ENCODE measurements around the gene WASHC4. TPM values are rescaled to one million over a fixed set of nuclear protein-coding genes. Genes with fewer than 3 reads are reported as not detected.
"Not testable (repeated sequence)": the region's sequence is repeated elsewhere in the genome, so short reads cannot be mapped to it uniquely, and the experiment has no call there.

WASHC4 gene
- total and polyA plus RNA-seq, 11 donors, result 9.3 to 42.9 (median 23.2) TPM

- Histone ChIP-seq H3K27ac (no peak overlapping the region), H3K36me3 (peaks cover 0 to 76% (median 58%) of the 10 kb centered on the region in 9 donors), H3K4me3 (no peak overlapping the region), H3K4me1 (no peaks in the 10 kb centered on the region), H3K9me3 (peaks cover 0 to 18% (median 0%) of the 10 kb centered on the region in 12 donors), H3K27me3 (no peaks in the 10 kb centered on the region)
- 89 to 94% (median 90%) methylated on average over 4 of the region's 4 CpGs for WGBS, 4 donors
- TF ChIP-seq CTCF (IDR thresholded peaks at IDR 0.05) (no peak), POLR2A (IDR thresholded peaks at IDR 0.05) (no peak)
- intact Hi-C loops (cut with DNase I), result loop anchor here in 1 of 10 donors (10.0 kb wide), 1 partner anchor 208 kb away; no protein-coding TSS in a partner anchor
- DNase-seq (no peak), ATAC-seq (no peak)
Measured at GRCh38 chr12:105177208-105177607, 69.7 kb downstream of the WASHC4 start.

GRCh38 chr12:105179114-105179513 is 71.6 kb downstream of the WASHC4 start:
- peaks cover 0 to 80% (median 46%) of the 10 kb centered on the region in 9 donors for H3K36me3 ChIP-seq
- H3K4me3 ChIP-seq, DNase-seq, H3K4me1 ChIP-seq, H3K27me3 ChIP-seq, H3K27ac ChIP-seq, ATAC-seq: not testable (repeated sequence)
- 89 to 100% (median 98%) methylated on average over 1 of the region's 1 CpG for WGBS, 4 donors
- intact Hi-C loops (cut with DNase I), result loop anchor here in 1 of 10 donors (10.0 kb wide), 1 partner anchor 206 kb away; no protein-coding TSS in a partner anchor
- H3K9me3 ChIP-seq, result peaks cover 0 to 23% (median 0%) of the 10 kb centered on the region in 12 donors

- 84 to 98% (median 92%) methylated on average over 4 of the region's 4 CpGs for WGBS, 4 donors
- intact Hi-C loops (cut with DNase I); H3K4me1 ChIP-seq; H3K27ac ChIP-seq; H3K4me3 ChIP-seq; H3K27me3 ChIP-seq; ATAC-seq; DNase-seq: not testable (repeated sequence)
- H3K9me3 ChIP-seq, result peaks cover 0 to 23% (median 0%) of the 10 kb centered on the region in 12 donors
- H3K36me3 ChIP-seq, result peaks cover 0 to 84% (median 49%) of the 10 kb centered on the region in 9 donors
Measured at GRCh38 chr12:105183406-105183805, 75.9 kb downstream of the WASHC4 start.

GRCh38 chr12:105183976-105184375 is 76.4 kb downstream of the WASHC4 start:
- H3K27me3 ChIP-seq; intact Hi-C loops (cut with DNase I); H3K4me3 ChIP-seq; ATAC-seq; H3K27ac ChIP-seq; DNase-seq; H3K4me1 ChIP-seq: not testable (repeated sequence)
- Histone ChIP-seq H3K9me3 (peaks cover 0 to 23% (median 0%) of the 10 kb centered on the region in 12 donors), H3K36me3 (peaks cover 0 to 84% (median 54%) of the 10 kb centered on the region in 9 donors)
- 86 to 99% (median 98%) methylated on average over 5 of the region's 5 CpGs for WGBS, 4 donors

GRCh38 chr12:105189293-105189692 is 81.8 kb downstream of the WASHC4 start:
- Histone ChIP-seq H3K27me3 (no peaks in the 10 kb centered on the region), H3K27ac (no peak overlapping the region)

More at GRCh38 chr12:105189293-105189692, 81.8 kb downstream of the WASHC4 start:
- Histone ChIP-seq H3K9me3 (no peaks in the 10 kb centered on the region), H3K36me3 (peaks cover 0 to 100% (median 97%) of the 10 kb centered on the region in 9 donors), H3K4me3 (no peak overlapping the region), H3K4me1 (no peaks in the 10 kb centered on the region)
- intact Hi-C loops (cut with DNase I), result no loop called here
- DNase-seq (no peak), ATAC-seq (no peak)
- 78 to 82% (median 81%) methylated on average over 6 of the region's 6 CpGs for WGBS, 4 donors
- TF ChIP-seq CTCF (IDR thresholded peaks at IDR 0.05), result no peak
